OCI-LY1 (cell line): Measurements from ENCODE around the gene SLC12A6.

ENCODE experiments used
- H2AFZ ChIP-seq: fragments of 200-600 bp; sonication (generic), shearing (Covaris generic); 2 replicates; pipeline ENCODE4 v1.6.0; 2014; ENCODE audit warnings: antibody characterized with exemption, mild to moderate bottlenecking, low read length
- H3F3A ChIP-seq: fragments of 200-600 bp; sonication (generic), shearing (Covaris generic); 2 replicates; pipeline ENCODE4 v1.6.0; 2014; ENCODE audit warnings: mild to moderate bottlenecking, antibody characterized with exemption, low read length, moderate library complexity; ENCODE audit not compliant: insufficient read depth
- H3K27ac ChIP-seq: fragments of 200-600 bp; sonication (generic); 2 replicates; pipeline ENCODE4 v1.5.1; 2014; ENCODE audit warnings: low read length, mixed run types, mild to moderate bottlenecking, low read depth; ENCODE audit not compliant: poor library complexity, severe bottlenecking
- H3K27me3 ChIP-seq: fragments of 200-600 bp; sonication (generic); 2 replicates; pipeline ENCODE4 v1.6.0; 2014; ENCODE audit warnings: antibody characterized with exemption, mild to moderate bottlenecking, low read length, moderate library complexity; ENCODE audit not compliant: insufficient read depth
- H3K36me3 ChIP-seq: fragments of 200-600 bp; sonication (generic); 2 replicates; pipeline ENCODE4 v1.6.1; 2014; ENCODE audit warnings: mild to moderate bottlenecking, antibody characterized with exemption, low read length, moderate library complexity, mixed read lengths; ENCODE audit not compliant: insufficient read depth
- H3K4me1 ChIP-seq: fragments of 200-600 bp; sonication (generic); 2 replicates; pipeline ENCODE4 v1.5.1; 2014; ENCODE audit warnings: mild to moderate bottlenecking, low read length, moderate library complexity; ENCODE audit not compliant: insufficient read depth, severe bottlenecking
- H3K4me2 ChIP-seq: fragments of 200-600 bp; sonication (generic), shearing (Covaris generic); 2 replicates; pipeline ENCODE4 v1.6.1; 2014; ENCODE audit warnings: low read length
- H3K4me3 ChIP-seq: fragments of 200-600 bp; sonication (generic); 2 replicates; pipeline ENCODE4 v1.5.1; 2014; ENCODE audit warnings: low read length, low read depth, mild to moderate bottlenecking, mixed read lengths; ENCODE audit not compliant: poor library complexity, severe bottlenecking
- H3K79me2 ChIP-seq: fragments of 200-600 bp; shearing (Covaris generic); 2 replicates; pipeline ENCODE4 v1.6.1; 2016; ENCODE audit warnings: mixed run types, low read length, mixed read lengths; ENCODE audit not compliant: insufficient read depth
- H3K9ac ChIP-seq: fragments of 200-600 bp; sonication (generic), shearing (Covaris generic); 2 replicates; pipeline ENCODE4 v1.6.1; 2014; ENCODE audit warnings: mild to moderate bottlenecking, low read length, mixed read lengths
- H3K9me2 ChIP-seq: fragments of 200-600 bp; sonication (generic), shearing (Covaris generic); 2 replicates; pipeline ENCODE4 v1.6.1; 2014; ENCODE audit warnings: low read depth, mild to moderate bottlenecking, low read length, mixed read lengths
- H3K9me3 ChIP-seq: fragments of 200-600 bp; shearing (Covaris generic); 2 replicates; pipeline ENCODE4 v1.6.1; 2014; ENCODE audit warnings: low read length, mixed read lengths
- H4K20me1 ChIP-seq: fragments of 200-600 bp; sonication (generic), shearing (Covaris generic); 2 replicates; pipeline ENCODE4 v1.6.0; 2016; ENCODE audit warnings: mild to moderate bottlenecking, low read length; ENCODE audit not compliant: insufficient read depth
- EZH2 ChIP-seq: fragments of 200-600 bp; sonication (generic), shearing (Covaris generic); IDR thresholded peaks from 2 replicates; pipeline ENCODE4 v1.8.0; 2017; ENCODE audit warnings: borderline replicate concordance, mixed run types, mild to moderate bottlenecking, antibody characterized with exemption, low read length, moderate library complexity, mixed read lengths
- TF ChIP-seq, protein P1 (sequence below): fragments of 200-600 bp; sonication (generic), shearing (Covaris generic); IDR thresholded peaks from 2 replicates; pipeline ENCODE4 v1.5.1; 2017; ENCODE audit warnings: mild to moderate bottlenecking, antibody characterized with exemption, low read length, moderate library complexity, mixed read lengths

SLC12A6 gene

GRCh38 chr15:34314491-34315490, 22.8 kb downstream of the SLC12A6 start:
- H3K4me1 ChIP-seq, result no peaks in the 10 kb centered on the region
- TF ChIP-seq EZH2, result no peak
- H3K9ac ChIP-seq, result no peak overlapping the region
- H3F3A ChIP-seq, result no peaks in the 10 kb centered on the region
- H3K36me3 ChIP-seq, result no peaks in the 10 kb centered on the region
- no peak overlapping the region for H3K27ac ChIP-seq
- H3K27me3 ChIP-seq, result no peaks in the 10 kb centered on the region
- H3K4me3 ChIP-seq, result no peak overlapping the region
- no peak overlapping the region for H2AFZ ChIP-seq
- no peaks in the 10 kb centered on the region for H3K9me3 ChIP-seq
- H3K4me2 ChIP-seq, result no peak overlapping the region
- H3K79me2 ChIP-seq, result no peaks in the 10 kb centered on the region
- H3K9me2 ChIP-seq, result no peaks in the 10 kb centered on the region
- no peaks in the 10 kb centered on the region for H4K20me1 ChIP-seq

- TF ChIP-seq EZH2, result no peak
- TF ChIP-seq, protein P1, sequence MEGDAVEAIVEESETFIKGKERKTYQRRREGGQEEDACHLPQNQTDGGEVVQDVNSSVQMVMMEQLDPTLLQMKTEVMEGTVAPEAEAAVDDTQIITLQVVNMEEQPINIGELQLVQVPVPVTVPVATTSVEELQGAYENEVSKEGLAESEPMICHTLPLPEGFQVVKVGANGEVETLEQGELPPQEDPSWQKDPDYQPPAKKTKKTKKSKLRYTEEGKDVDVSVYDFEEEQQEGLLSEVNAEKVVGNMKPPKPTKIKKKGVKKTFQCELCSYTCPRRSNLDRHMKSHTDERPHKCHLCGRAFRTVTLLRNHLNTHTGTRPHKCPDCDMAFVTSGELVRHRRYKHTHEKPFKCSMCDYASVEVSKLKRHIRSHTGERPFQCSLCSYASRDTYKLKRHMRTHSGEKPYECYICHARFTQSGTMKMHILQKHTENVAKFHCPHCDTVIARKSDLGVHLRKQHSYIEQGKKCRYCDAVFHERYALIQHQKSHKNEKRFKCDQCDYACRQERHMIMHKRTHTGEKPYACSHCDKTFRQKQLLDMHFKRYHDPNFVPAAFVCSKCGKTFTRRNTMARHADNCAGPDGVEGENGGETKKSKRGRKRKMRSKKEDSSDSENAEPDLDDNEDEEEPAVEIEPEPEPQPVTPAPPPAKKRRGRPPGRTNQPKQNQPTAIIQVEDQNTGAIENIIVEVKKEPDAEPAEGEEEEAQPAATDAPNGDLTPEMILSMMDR, result no peak
- Histone ChIP-seq H3K9ac (no peak overlapping the region), H3K4me1 (no peaks in the 10 kb centered on the region), H3K4me2 (no peak overlapping the region), H3K9me3 (no peaks in the 10 kb centered on the region), H3K4me3 (no peak overlapping the region), H3K27me3 (no peaks in the 10 kb centered on the region), H4K20me1 (no peaks in the 10 kb centered on the region), H3K36me3 (no peaks in the 10 kb centered on the region), H3K79me2 (no peaks in the 10 kb centered on the region), H2AFZ (no peak overlapping the region), H3K27ac (no peak overlapping the region), H3K9me2 (no peaks in the 10 kb centered on the region), H3F3A (no peaks in the 10 kb centered on the region)
These were observed 26.0 kb downstream of the SLC12A6 start for GRCh38 chr15:34311563-34311962.

DNA sequence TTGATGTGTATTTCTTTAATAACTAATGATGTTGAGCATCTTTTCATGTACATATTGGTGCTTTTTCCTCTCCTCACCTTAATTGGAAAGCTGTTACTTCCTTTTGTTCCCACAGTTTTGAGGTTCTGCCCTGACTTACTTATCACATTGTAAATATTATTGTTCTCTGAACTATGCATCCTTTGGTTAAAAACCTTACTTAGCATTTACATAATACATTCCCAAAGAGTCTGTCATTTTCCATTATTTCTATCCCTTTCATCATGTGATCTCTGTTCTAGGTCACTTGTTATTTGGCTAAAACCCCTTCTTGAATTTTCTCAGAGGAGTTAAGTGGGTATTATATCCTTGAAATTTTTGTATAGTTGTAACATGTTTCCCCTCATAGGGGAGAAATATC, 33.0 kb downstream of the SLC12A6 start:
- TF ChIP-seq EZH2, result no peak
- TF ChIP-seq, protein P1, result no peak
- Histone ChIP-seq H3K4me2 (no peak overlapping the region), H3K4me1 (no peaks in the 10 kb centered on the region), H2AFZ (no peak overlapping the region), H3K79me2 (no peaks in the 10 kb centered on the region), H3K27ac (no peak overlapping the region), H3K27me3 (no peaks in the 10 kb centered on the region), H3F3A (no peaks in the 10 kb centered on the region), H3K4me3 (no peak overlapping the region), H4K20me1 (no peaks in the 10 kb centered on the region), H3K36me3 (no peaks in the 10 kb centered on the region), H3K9me3 (no peaks in the 10 kb centered on the region), H3K9ac (no peak overlapping the region), H3K9me2 (no peaks in the 10 kb centered on the region)
